GM12878 (cell line): ENCODE data around the gene PAF1.

ENCODE experiments used
- CTCF ChIP-seq, 3 experiments: IDR thresholded peaks in 2 of 3; conservative IDR thresholded peaks in 1 of 3; 2 replicates each; pipeline ENCODE4 v1.5.1; 2011; ENCODE audit warnings: low read depth in 3 of 3, low read length in 3 of 3, mild to moderate bottlenecking in 3 of 3, control low read depth in 2 of 3, moderate library complexity in 2 of 3, inconsistent platforms in 1 of 3, mixed read lengths in 1 of 3; ENCODE audit not compliant: control insufficient read depth in 2 of 3, insufficient read depth in 1 of 3; ENCODE audit errors: extremely low read depth in 1 of 3
- ETV6 ChIP-seq, 2 experiments: fragments of 450-650 bp in 1 of 2; IDR thresholded peaks in 1 of 2; conservative IDR thresholded peaks in 1 of 2; 2 replicates each; pipeline ENCODE4 v1.6.1; 2014; ENCODE audit warnings: antibody characterized with exemption in 1 of 2, borderline replicate concordance in 1 of 2, low read depth in 1 of 2, mild to moderate bottlenecking in 1 of 2, moderate library complexity in 1 of 2
- EZH2 ChIP-seq: IDR thresholded peaks from 2 replicates; pipeline ENCODE4 v1.6.1; 2012; ENCODE audit warnings: low read depth, mild to moderate bottlenecking, control low read depth, inconsistent platforms, low read length, borderline replicate concordance; ENCODE audit not compliant: control insufficient read depth
- FOXM1 ChIP-seq: IDR thresholded peaks from 2 replicates; pipeline ENCODE4 v1.6.1; 2012; ENCODE audit warnings: low read depth, mild to moderate bottlenecking, inconsistent platforms, low read length, moderate library complexity
- MYC ChIP-seq: IDR thresholded peaks from 2 replicates; pipeline ENCODE4 v1.6.1; 2011; ENCODE audit warnings: mild to moderate bottlenecking, low read length, moderate library complexity, inconsistent platforms; ENCODE audit not compliant: insufficient read depth, insufficient replicate concordance, insufficient read length, severe bottlenecking
- PBX3 ChIP-seq: IDR thresholded peaks from 2 replicates; pipeline ENCODE4 v1.6.1; 2011; ENCODE audit warnings: mild to moderate bottlenecking, low read depth, low read length, moderate library complexity; ENCODE audit not compliant: insufficient replicate concordance
- POLR2AphosphoS5 ChIP-seq: IDR thresholded peaks from 2 replicates; pipeline ENCODE4 v1.6.1; 2011; ENCODE audit warnings: mild to moderate bottlenecking, low read length, inconsistent platforms
- PRDM15 ChIP-seq: fragments of 450-650 bp; formaldehyde crosslinking; IDR thresholded peaks from 2 replicates; pipeline ENCODE4 v1.4.0; 2020; ENCODE audit warnings: mild to moderate bottlenecking, moderate library complexity
- RAD21 ChIP-seq: IDR thresholded peaks from 2 replicates; pipeline ENCODE4 v1.6.1; 2011; ENCODE audit warnings: mild to moderate bottlenecking, low read depth, low read length, moderate library complexity; ENCODE audit not compliant: insufficient read depth
- SIX5 ChIP-seq: IDR thresholded peaks from 2 replicates; pipeline ENCODE4 v1.6.1; 2011; ENCODE audit warnings: mild to moderate bottlenecking, low read depth, low read length, moderate library complexity; ENCODE audit not compliant: severe bottlenecking

- TF ChIP-seq FOXM1 (no peak), ETV6 (conservative IDR thresholded peaks at IDR 0.05 in 1 of 2, IDR thresholded peaks at IDR 0.05 in 1 of 2; ENCODE audit: borderline replicate concordance in 1 of 2, low read depth in 1 of 2) (no peak), EZH2 (no peak), PRDM15 (CRISPR knock-in tag) (no peak), POLR2AphosphoS5 (no peak), CTCF (IDR thresholded peaks at IDR 0.05 in 2 of 3, conservative IDR thresholded peaks at IDR 0.05 in 1 of 3; ENCODE audit: control insufficient read depth in 2 of 3, extremely low read depth in 1 of 3, insufficient read depth in 1 of 3, low read depth in 3 of 3, low read length in 3 of 3) (no peak), MYC (no peak), PBX3 (no peak), RAD21 (no peak), SIX5 (no peak)
These were observed 34.8 kb downstream of the PAF1 start for GRCh38 chr19:39356073-39356472.
